22Rv1 (cell line): ENCODE measurements around the gene SATB1.

Source experiments
- CTCF ChIP-seq: fragments of 450-650 bp; IDR thresholded peaks from 2 replicates; pipeline ENCODE4 v1.5.1; 2017; ENCODE audit warnings: mild to moderate bottlenecking
- ZFX ChIP-seq: fragments of 450-650 bp; IDR thresholded peaks from 2 replicates; pipeline ENCODE4 v1.6.1; 2017; ENCODE audit warnings: antibody characterized with exemption, borderline replicate concordance

- TF ChIP-seq CTCF = no peak
- no peak for TF ChIP-seq ZFX
These were observed 86.2 kb downstream of the SATB1 start for GRCh38 chr3:18338827-18339514.
